H9 (cell line): ENCODE measurements around the gene PGPEP1. TPM values are rescaled to one million over a fixed set of nuclear protein-coding genes. Genes with fewer than 3 reads are reported as not detected.

ENCODE experiments used
- DNase-seq: peaks from one replicate; pipeline ENCODE4 v3.0.0-alpha.2; 2017
- H2AFZ ChIP-seq: one replicate; pipeline ENCODE4 v1.6.1; 2013; ENCODE audit warnings: mild to moderate bottlenecking, low read length, control low read depth, moderate library complexity
- H2AK5ac ChIP-seq: 2 replicates; pipeline ENCODE4 v1.6.1; 2013; ENCODE audit warnings: low read length, control low read depth, mixed read lengths; ENCODE audit not compliant: insufficient read length
- H2BK120ac ChIP-seq: one replicate; pipeline ENCODE4 v1.6.1; 2013; ENCODE audit warnings: low read depth, mild to moderate bottlenecking, low read length, control low read depth, inconsistent platforms; ENCODE audit not compliant: poor library complexity, severe bottlenecking
- H2BK12ac ChIP-seq: 2 replicates; pipeline ENCODE4 v1.6.1; 2013; ENCODE audit warnings: low read length, control low read depth, mixed read lengths, low read depth; ENCODE audit not compliant: insufficient read length
- H2BK15ac ChIP-seq: 2 replicates; pipeline ENCODE4 v1.6.1; 2013; ENCODE audit warnings: low read depth, low read length, control low read depth
- H2BK20ac ChIP-seq: one replicate; pipeline ENCODE4 v1.6.1; 2013; ENCODE audit warnings: low read depth, mild to moderate bottlenecking, low read length, control low read depth, inconsistent platforms; ENCODE audit not compliant: poor library complexity, severe bottlenecking
- H2BK5ac ChIP-seq: 2 replicates; pipeline ENCODE4 v1.6.1; 2013; ENCODE audit warnings: low read length, control low read depth, mixed read lengths; ENCODE audit not compliant: insufficient read length
- H3K14ac ChIP-seq: 2 replicates; pipeline ENCODE4 v1.6.1; 2013; ENCODE audit warnings: low read length, control low read depth; ENCODE audit not compliant: insufficient read depth
- H3K18ac ChIP-seq: 2 replicates; pipeline ENCODE4 v1.6.1; 2013; ENCODE audit warnings: low read depth, mild to moderate bottlenecking, mixed read lengths, low read length, control low read depth; ENCODE audit not compliant: insufficient read length
- H3K23ac ChIP-seq: 2 replicates; pipeline ENCODE4 v1.6.1; 2013; ENCODE audit warnings: low read length, control low read depth, mixed read lengths, low read depth; ENCODE audit not compliant: insufficient read length
- H3K23me2 ChIP-seq: 2 replicates; pipeline ENCODE4 v1.6.1; 2013; ENCODE audit warnings: low read depth, mild to moderate bottlenecking, mixed read lengths, low read length, control low read depth; ENCODE audit not compliant: insufficient read length, poor library complexity, severe bottlenecking
- H3K27ac ChIP-seq: 2 replicates; pipeline ENCODE4 v1.5.1; 2013; ENCODE audit warnings: low read length, control low read depth, mixed read lengths, low read depth; ENCODE audit not compliant: insufficient read length
- H3K27me3 ChIP-seq: 2 replicates; pipeline ENCODE4 v1.6.1; 2013; ENCODE audit warnings: low read length, control low read depth, inconsistent platforms; ENCODE audit not compliant: insufficient read depth
- H3K4ac ChIP-seq: 2 replicates; pipeline ENCODE4 v1.6.1; 2013; ENCODE audit warnings: low read depth, mild to moderate bottlenecking, control low read depth, inconsistent platforms, low read length, moderate library complexity
- H3K4me1 ChIP-seq: 2 replicates; pipeline ENCODE4 v1.6.1; 2013; ENCODE audit warnings: low read length, control low read depth, inconsistent platforms; ENCODE audit not compliant: insufficient read depth
- H3K4me2 ChIP-seq: 2 replicates; pipeline ENCODE4 v1.6.1; 2013; ENCODE audit warnings: low read length, control low read depth, mixed read lengths; ENCODE audit not compliant: insufficient read length, insufficient read depth
- H3K56ac ChIP-seq: 2 replicates; pipeline ENCODE4 v1.6.1; 2013; ENCODE audit warnings: low read depth, mild to moderate bottlenecking, mixed read lengths, low read length, control low read depth; ENCODE audit not compliant: insufficient read length
- H3K79me1 ChIP-seq: 2 replicates; pipeline ENCODE4 v1.6.1; 2013; ENCODE audit warnings: low read depth, mild to moderate bottlenecking, moderate library complexity, low read length, control low read depth, inconsistent platforms; ENCODE audit not compliant: insufficient read depth, poor library complexity, severe bottlenecking
- H3K79me2 ChIP-seq: 2 replicates; pipeline ENCODE4 v1.6.1; 2013; ENCODE audit warnings: low read length, control low read depth, inconsistent platforms; ENCODE audit not compliant: insufficient read depth
- H3K9ac ChIP-seq: 2 replicates; pipeline ENCODE4 v1.6.1; 2013; ENCODE audit warnings: low read length, control low read depth, mixed read lengths; ENCODE audit not compliant: insufficient read length; ENCODE audit errors: extremely low read depth
- H3K9me3 ChIP-seq: one replicate; pipeline ENCODE4 v1.6.1; 2013; ENCODE audit warnings: low read depth, low read length, inconsistent platforms; ENCODE audit not compliant: control insufficient read depth
- H3T11ph ChIP-seq: one replicate; pipeline ENCODE4 v1.6.1; 2013; ENCODE audit warnings: mild to moderate bottlenecking, low read length, control low read depth, inconsistent platforms
- H4K20me1 ChIP-seq: one replicate; pipeline ENCODE4 v1.6.1; 2013; ENCODE audit not compliant: control insufficient read depth, insufficient read length, insufficient read depth
- H4K5ac ChIP-seq: 2 replicates; pipeline ENCODE4 v1.6.1; 2013; ENCODE audit warnings: low read depth, mild to moderate bottlenecking, mixed read lengths, low read length, control low read depth; ENCODE audit not compliant: insufficient read length
- H4K8ac ChIP-seq: replicated peaks from 2 replicates; pipeline ENCODE4 v1.6.1; 2013; ENCODE audit warnings: low read length, control low read depth, mixed read lengths, low read depth; ENCODE audit not compliant: insufficient read length
- H4K91ac ChIP-seq: 2 replicates; pipeline ENCODE4 v1.6.1; 2013; ENCODE audit warnings: low read depth, mild to moderate bottlenecking, moderate library complexity, mixed read lengths, low read length, control low read depth; ENCODE audit not compliant: insufficient read length
- H3K27ac Mint-ChIP-seq, 3 experiments: 2 replicates in 2 of 3; 3 replicates in 1 of 3; pipeline ENCODE4 v1.8.0; 2020 to 2021; ENCODE audit warnings: mixed read lengths in 3 of 3, mild to moderate bottlenecking in 1 of 3, moderate library complexity in 1 of 3
- H3K27me3 Mint-ChIP-seq: 2 replicates; pipeline ENCODE4 v1.8.0; 2021; ENCODE audit warnings: low read depth, mild to moderate bottlenecking, moderate library complexity, mixed read lengths
- H3K36me3 Mint-ChIP-seq, 3 experiments: 2 replicates in 2 of 3; 3 replicates in 1 of 3; pipeline ENCODE4 v1.8.0; 2020 to 2021; ENCODE audit warnings: low read depth in 3 of 3, mixed read lengths in 3 of 3; ENCODE audit not compliant: insufficient read depth in 1 of 3
- H3K4me1 Mint-ChIP-seq, 2 experiments: 2 replicates each; pipeline ENCODE4 v1.8.0; 2020; ENCODE audit warnings: mixed read lengths in 2 of 2
- H3K4me3 Mint-ChIP-seq, 2 experiments: 2 replicates in 1 of 2; 3 replicates in 1 of 2; pipeline ENCODE4 v1.8.0; 2020 to 2021; ENCODE audit warnings: mild to moderate bottlenecking in 2 of 2, mixed read lengths in 2 of 2, moderate library complexity in 1 of 2
- H3K9me3 Mint-ChIP-seq, 2 experiments: 2 replicates in 1 of 2; 3 replicates in 1 of 2; pipeline ENCODE4 v1.8.0; 2020; ENCODE audit warnings: mild to moderate bottlenecking in 2 of 2, mixed read lengths in 2 of 2, moderate library complexity in 1 of 2
- WGBS: extraction: QIAGEN DNeasy Blood & Tissue Kit; methylation state at CpG from one replicate; pipeline ENCODE4 v1.1.7; 2013; ENCODE audit warnings: missing lambda C conversion rate, low lambda C conversion rate, mixed read lengths; ENCODE audit not compliant: insufficient read length; ENCODE audit errors: extremely low coverage; 5-methylcytosine and 5-hydroxymethylcytosine counted together
- total RNA-seq: library from RNA; stranded (reverse); gene quantifications from 2 replicates; pipeline ENCODE4 v1.2.1, GENCODE V29; 2021
- TF ChIP-seq, protein P1 (sequence below): fragments of 200-600 bp; sonication (generic); conservative IDR thresholded peaks from 3 replicates; pipeline ENCODE4 v1.8.0; 2021; ENCODE audit warnings: antibody characterized with exemption, mild to moderate bottlenecking

Gene PGPEP1
- total RNA-seq, 1 experiment from 2014 or later = 64.8 TPM

DNA sequence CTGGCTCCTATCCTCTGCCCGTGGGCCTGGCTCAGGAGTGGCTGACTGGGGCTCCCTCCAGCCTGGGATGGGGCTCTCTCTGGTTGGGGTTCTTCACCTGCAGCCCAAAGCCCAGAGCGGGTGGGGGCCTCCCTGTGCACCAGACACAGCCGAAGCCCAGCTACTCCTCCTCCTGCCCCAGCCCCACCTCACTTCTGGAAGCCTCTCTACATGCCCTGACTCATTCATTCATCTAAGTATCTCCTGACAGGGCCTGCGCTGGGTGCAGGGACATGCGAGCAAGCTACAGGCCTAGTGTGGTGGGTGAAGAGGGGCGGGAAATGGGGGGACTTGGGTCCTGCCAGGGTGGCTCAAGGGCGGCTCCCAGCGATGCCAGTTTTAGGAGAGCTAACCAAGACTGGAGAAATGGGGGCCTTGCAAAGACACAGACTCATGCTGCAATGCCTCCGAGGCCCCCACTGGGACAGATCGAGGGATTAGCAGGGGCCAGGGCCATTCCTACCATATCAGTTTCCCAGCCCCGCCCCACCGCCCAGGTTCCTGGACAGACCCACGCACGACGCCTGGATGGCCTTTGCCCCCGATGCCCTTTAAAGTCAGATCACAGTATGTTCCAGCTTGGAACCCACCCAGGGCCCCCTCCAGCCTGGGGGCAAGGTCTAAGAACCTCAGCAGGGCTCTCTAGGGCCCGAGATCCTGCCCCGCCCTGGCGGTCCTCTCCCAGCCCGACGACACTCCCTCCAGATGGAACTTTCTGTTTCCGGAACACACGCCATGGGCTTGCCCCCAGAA lies 30.1 kb upstream of the PGPEP1 start:
- H3K36me3 Mint-ChIP-seq = peaks cover 28 to 76% (median 70%) of the 10 kb centered on the region in 3 experiments
- H3K18ac ChIP-seq = no peak overlapping the region
- no peak for DNase-seq

More for the DNA sequence above, 30.1 kb upstream of the PGPEP1 start:
- H3K79me2 ChIP-seq = no peaks in the 10 kb centered on the region
- H3K27me3 ChIP-seq = no peaks in the 10 kb centered on the region
- H2BK20ac ChIP-seq = no peak overlapping the region
- H2AFZ ChIP-seq = no peak overlapping the region
- no peaks in the 10 kb centered on the region for H3K27me3 Mint-ChIP-seq
- H3K9ac ChIP-seq = no peak overlapping the region
- H2AK5ac ChIP-seq = no peak overlapping the region
- no peak overlapping the region for H3K4me2 ChIP-seq
- H4K8ac ChIP-seq = no peak overlapping the region
- H3K56ac ChIP-seq = no peak overlapping the region
- no peak overlapping the region for H3T11ph ChIP-seq
- H3K27ac Mint-ChIP-seq = peak overlapping the region; percentile 22 to 51 (median 39); a peak in 3 of 7 replicates
- H2BK120ac ChIP-seq = no peak overlapping the region
- H2BK12ac ChIP-seq = no peak overlapping the region
- H3K4me1 Mint-ChIP-seq = peaks cover 8 to 19% of the 10 kb centered on the region in 2 experiments; a peak in 3 of 4 replicates
- H3K27ac ChIP-seq = no peak overlapping the region
- WGBS = no CpG with 5 or more reads among the region's 23 CpGs
- H3K4me3 Mint-ChIP-seq = no peak overlapping the region
- H2BK15ac ChIP-seq = no peak overlapping the region
- H4K20me1 ChIP-seq = no peaks in the 10 kb centered on the region
- H2BK5ac ChIP-seq = no peak overlapping the region
- no peaks in the 10 kb centered on the region for H3K9me3 ChIP-seq
- no peak overlapping the region for H3K23ac ChIP-seq
- H3K23me2 ChIP-seq = no peaks in the 10 kb centered on the region
- H3K4me1 ChIP-seq = no peaks in the 10 kb centered on the region
- H4K91ac ChIP-seq = no peak overlapping the region
- no peaks in the 10 kb centered on the region for H3K9me3 Mint-ChIP-seq
- no peak overlapping the region for H4K5ac ChIP-seq
- H3K14ac ChIP-seq = no peak overlapping the region
- H3K79me1 ChIP-seq = no peaks in the 10 kb centered on the region
- TF ChIP-seq, protein P1, sequence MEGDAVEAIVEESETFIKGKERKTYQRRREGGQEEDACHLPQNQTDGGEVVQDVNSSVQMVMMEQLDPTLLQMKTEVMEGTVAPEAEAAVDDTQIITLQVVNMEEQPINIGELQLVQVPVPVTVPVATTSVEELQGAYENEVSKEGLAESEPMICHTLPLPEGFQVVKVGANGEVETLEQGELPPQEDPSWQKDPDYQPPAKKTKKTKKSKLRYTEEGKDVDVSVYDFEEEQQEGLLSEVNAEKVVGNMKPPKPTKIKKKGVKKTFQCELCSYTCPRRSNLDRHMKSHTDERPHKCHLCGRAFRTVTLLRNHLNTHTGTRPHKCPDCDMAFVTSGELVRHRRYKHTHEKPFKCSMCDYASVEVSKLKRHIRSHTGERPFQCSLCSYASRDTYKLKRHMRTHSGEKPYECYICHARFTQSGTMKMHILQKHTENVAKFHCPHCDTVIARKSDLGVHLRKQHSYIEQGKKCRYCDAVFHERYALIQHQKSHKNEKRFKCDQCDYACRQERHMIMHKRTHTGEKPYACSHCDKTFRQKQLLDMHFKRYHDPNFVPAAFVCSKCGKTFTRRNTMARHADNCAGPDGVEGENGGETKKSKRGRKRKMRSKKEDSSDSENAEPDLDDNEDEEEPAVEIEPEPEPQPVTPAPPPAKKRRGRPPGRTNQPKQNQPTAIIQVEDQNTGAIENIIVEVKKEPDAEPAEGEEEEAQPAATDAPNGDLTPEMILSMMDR = no peak
- H3K4ac ChIP-seq = no peak overlapping the region
